Measurements from ENCODE around the gene SUPT16H. TPM values are rescaled to one million over a fixed set of nuclear protein-coding genes. Genes with fewer than 3 reads are reported as not detected.

SUPT16H gene
- total and polyA plus RNA-seq, 2 experiments from 2014 or later = 187 to 268 TPM

DNA sequence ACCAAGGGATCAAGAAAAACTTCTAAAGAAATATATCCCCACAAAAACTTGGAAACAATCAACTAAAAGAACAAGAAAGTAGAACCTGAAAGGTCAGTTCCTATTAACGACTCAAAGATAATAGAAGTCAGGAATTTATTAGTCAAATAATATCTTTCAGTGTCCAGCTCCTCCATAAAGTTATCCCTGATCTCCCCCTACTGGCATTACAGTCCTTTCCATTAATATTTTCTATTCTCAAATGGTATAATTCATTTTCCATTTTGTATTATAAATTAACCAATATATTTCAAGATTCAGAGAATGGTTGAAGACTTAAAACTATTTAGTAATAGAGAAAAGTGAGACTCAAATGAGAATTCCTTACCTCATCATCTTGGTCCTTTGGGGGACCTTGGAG is 11.6 kb upstream of the SUPT16H start:
- Histone ChIP-seq H3K4me2 (no peak overlapping the region), H3K36me3 (ENCODE audit: insufficient read depth) (peaks cover 96% of the 10 kb centered on the region)

DNA sequence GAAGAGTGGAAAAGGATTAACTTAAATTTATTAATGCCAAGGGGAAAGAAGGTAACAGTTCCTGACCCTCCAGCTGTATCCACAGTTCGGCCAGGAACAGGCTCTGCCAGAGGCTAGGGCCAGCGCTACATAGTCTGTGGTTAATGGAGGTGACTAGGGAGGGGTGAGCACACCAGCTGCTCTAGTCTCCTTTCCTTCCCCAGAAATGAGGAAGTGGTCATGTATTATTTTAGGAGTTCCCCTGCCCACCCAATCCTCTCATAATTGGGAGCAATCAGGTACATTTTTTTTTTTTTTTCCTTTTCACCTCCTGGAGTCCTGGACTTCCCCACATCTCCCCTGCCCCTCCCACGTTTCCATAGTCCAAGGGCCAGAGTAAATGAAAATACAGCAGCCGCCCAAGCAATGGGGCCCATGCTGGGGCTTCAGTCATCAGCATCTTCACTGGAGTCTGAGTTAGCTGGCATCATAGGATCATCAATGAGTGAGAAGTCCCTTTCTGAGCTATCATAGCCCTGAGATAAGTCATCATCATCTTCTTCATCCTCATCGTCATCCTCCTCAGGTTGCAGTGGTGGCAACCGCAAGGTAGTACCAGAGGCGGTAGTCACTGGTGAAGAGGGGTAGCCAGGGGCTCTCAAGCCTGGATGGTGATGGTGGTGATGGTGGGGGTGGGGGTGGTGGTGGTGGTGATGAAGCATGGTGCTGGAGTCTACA is 1.5 kb upstream of the SUPT16H start:
- Histone ChIP-seq H3K4me1 (ENCODE audit: insufficient read depth) (peaks cover 3% of the 10 kb centered on the region; the same call in 1 of the 2 replicates), H3K9me2 (ENCODE audit: insufficient read depth) (no peaks in the 10 kb centered on the region), H3K4me2 (peak overlapping the region; percentile 81), H3K4me3 (peak overlapping the region; percentile 87), H3K79me2 (replicated peaks; ENCODE audit: insufficient read depth) (peaks cover 34% of the 10 kb centered on the region), H4K20me1 (replicated peaks; ENCODE audit: insufficient read depth) (peaks cover 7% of the 10 kb centered on the region), H3K27ac (ENCODE audit: low read depth) (peak overlapping the region; percentile 91), H3F3A (replicated peaks; ENCODE audit: low read depth) (peaks cover 14% of the 10 kb centered on the region), H3K36me3 (ENCODE audit: insufficient read depth) (peaks cover 26% of the 10 kb centered on the region), H2AFZ (no peak overlapping the region), H3K27me3 (ENCODE audit: insufficient read depth) (no peaks in the 10 kb centered on the region)
- Mint-ChIP-seq H3K9me3 (no peaks in the 10 kb centered on the region), H3K27me3 (ENCODE audit: insufficient read depth, low read depth, poor library complexity) (peaks cover 16% of the 10 kb centered on the region), H3K36me3 (ENCODE audit: low read depth) (peaks cover 58% of the 10 kb centered on the region), H3K4me1 (peaks cover 10% of the 10 kb centered on the region), H3K4me3 (peak overlapping the region; percentile 97), H3K27ac (peak overlapping the region; percentile 100; the same call in 1 of the 2 replicates)
- DNase-seq (ENCODE audit: low spot score) (no peak), ATAC-seq (no peak; the same call in 2 of the 3 replicates)
- TF ChIP-seq, protein P1, sequence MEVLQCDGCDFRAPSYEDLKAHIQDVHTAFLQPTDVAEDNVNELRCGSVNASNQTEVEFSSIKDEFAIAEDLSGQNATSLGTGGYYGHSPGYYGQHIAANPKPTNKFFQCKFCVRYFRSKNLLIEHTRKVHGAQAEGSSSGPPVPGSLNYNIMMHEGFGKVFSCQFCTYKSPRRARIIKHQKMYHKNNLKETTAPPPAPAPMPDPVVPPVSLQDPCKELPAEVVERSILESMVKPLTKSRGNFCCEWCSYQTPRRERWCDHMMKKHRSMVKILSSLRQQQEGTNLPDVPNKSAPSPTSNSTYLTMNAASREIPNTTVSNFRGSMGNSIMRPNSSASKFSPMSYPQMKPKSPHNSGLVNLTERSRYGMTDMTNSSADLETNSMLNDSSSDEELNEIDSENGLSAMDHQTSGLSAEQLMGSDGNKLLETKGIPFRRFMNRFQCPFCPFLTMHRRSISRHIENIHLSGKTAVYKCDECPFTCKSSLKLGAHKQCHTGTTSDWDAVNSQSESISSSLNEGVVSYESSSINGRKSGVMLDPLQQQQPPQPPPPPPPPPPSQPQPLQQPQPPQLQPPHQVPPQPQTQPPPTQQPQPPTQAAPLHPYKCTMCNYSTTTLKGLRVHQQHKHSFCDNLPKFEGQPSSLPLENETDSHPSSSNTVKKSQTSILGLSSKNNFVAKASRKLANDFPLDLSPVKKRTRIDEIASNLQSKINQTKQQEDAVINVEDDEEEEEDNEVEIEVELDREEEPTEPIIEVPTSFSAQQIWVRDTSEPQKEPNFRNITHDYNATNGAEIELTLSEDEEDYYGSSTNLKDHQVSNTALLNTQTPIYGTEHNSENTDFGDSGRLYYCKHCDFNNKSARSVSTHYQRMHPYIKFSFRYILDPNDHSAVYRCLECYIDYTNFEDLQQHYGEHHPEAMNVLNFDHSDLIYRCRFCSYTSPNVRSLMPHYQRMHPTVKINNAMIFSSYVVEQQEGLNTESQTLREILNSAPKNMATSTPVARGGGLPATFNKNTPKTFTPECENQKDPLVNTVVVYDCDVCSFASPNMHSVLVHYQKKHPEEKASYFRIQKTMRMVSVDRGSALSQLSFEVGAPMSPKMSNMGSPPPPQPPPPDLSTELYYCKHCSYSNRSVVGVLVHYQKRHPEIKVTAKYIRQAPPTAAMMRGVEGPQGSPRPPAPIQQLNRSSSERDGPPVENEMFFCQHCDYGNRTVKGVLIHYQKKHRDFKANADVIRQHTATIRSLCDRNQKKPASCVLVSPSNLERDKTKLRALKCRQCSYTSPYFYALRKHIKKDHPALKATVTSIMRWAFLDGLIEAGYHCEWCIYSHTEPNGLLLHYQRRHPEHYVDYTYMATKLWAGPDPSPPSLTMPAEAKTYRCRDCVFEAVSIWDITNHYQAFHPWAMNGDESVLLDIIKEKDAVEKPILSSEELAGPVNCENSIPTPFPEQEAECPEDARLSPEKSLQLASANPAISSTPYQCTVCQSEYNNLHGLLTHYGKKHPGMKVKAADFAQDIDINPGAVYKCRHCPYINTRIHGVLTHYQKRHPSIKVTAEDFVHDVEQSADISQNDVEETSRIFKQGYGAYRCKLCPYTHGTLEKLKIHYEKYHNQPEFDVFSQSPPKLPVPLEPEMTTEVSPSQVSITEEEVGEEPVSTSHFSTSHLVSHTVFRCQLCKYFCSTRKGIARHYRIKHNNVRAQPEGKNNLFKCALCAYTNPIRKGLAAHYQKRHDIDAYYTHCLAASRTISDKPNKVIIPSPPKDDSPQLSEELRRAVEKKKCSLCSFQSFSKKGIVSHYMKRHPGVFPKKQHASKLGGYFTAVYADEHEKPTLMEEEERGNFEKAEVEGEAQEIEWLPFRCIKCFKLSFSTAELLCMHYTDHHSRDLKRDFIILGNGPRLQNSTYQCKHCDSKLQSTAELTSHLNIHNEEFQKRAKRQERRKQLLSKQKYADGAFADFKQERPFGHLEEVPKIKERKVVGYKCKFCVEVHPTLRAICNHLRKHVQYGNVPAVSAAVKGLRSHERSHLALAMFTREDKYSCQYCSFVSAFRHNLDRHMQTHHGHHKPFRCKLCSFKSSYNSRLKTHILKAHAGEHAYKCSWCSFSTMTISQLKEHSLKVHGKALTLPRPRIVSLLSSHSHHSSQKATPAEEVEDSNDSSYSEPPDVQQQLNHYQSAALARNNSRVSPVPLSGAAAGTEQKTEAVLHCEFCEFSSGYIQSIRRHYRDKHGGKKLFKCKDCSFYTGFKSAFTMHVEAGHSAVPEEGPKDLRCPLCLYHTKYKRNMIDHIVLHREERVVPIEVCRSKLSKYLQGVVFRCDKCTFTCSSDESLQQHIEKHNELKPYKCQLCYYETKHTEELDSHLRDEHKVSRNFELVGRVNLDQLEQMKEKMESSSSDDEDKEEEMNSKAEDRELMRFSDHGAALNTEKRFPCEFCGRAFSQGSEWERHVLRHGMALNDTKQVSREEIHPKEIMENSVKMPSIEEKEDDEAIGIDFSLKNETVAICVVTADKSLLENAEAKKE (CRISPR knock-in tag; IDR thresholded peaks at IDR 0.05) = no peak
- TF ChIP-seq JUNB (IDR thresholded peaks at IDR 0.05; ENCODE audit: unreplicated experiment) (no peak), ZNF114 (CRISPR knock-in tag; IDR thresholded peaks at IDR 0.05) (no peak), ZNF331 (CRISPR knock-in tag; IDR thresholded peaks at IDR 0.05; ENCODE audit: low read depth) (no peak)
- TF ChIP-seq, protein P2, sequence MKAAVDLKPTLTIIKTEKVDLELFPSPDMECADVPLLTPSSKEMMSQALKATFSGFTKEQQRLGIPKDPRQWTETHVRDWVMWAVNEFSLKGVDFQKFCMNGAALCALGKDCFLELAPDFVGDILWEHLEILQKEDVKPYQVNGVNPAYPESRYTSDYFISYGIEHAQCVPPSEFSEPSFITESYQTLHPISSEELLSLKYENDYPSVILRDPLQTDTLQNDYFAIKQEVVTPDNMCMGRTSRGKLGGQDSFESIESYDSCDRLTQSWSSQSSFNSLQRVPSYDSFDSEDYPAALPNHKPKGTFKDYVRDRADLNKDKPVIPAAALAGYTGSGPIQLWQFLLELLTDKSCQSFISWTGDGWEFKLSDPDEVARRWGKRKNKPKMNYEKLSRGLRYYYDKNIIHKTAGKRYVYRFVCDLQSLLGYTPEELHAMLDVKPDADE (IDR thresholded peaks at IDR 0.05) = no peak
- TF ChIP-seq, protein P3, sequence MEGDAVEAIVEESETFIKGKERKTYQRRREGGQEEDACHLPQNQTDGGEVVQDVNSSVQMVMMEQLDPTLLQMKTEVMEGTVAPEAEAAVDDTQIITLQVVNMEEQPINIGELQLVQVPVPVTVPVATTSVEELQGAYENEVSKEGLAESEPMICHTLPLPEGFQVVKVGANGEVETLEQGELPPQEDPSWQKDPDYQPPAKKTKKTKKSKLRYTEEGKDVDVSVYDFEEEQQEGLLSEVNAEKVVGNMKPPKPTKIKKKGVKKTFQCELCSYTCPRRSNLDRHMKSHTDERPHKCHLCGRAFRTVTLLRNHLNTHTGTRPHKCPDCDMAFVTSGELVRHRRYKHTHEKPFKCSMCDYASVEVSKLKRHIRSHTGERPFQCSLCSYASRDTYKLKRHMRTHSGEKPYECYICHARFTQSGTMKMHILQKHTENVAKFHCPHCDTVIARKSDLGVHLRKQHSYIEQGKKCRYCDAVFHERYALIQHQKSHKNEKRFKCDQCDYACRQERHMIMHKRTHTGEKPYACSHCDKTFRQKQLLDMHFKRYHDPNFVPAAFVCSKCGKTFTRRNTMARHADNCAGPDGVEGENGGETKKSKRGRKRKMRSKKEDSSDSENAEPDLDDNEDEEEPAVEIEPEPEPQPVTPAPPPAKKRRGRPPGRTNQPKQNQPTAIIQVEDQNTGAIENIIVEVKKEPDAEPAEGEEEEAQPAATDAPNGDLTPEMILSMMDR (conservative IDR thresholded peaks at IDR 0.05; ENCODE audit: low read depth in 2 of 2) = no peak

More for the DNA sequence above, 11.6 kb upstream of the SUPT16H start:
- Mint-ChIP-seq H3K4me1 (no peaks in the 10 kb centered on the region), H3K4me3 (no peak overlapping the region), H3K27ac (no peak overlapping the region), H3K36me3 (ENCODE audit: low read depth) (peaks cover 87% of the 10 kb centered on the region), H3K9me3 (no peaks in the 10 kb centered on the region), H3K27me3 (ENCODE audit: insufficient read depth, low read depth, poor library complexity) (no peaks in the 10 kb centered on the region)
- no peak overlapping the region for H3K27ac ChIP-seq (ENCODE audit: low read depth)
- TF ChIP-seq, protein P3 (conservative IDR thresholded peaks at IDR 0.05; ENCODE audit: low read depth in 2 of 2) = 0 out of 4 replicates have a peak, but pooled peaks of 1 of the 2 experiments have one; percentile 10
- no peak for TF ChIP-seq EZH2phosphoT487 (IDR thresholded peaks at IDR 0.05; ENCODE audit: unreplicated experiment)
- no peak for TF ChIP-seq ZNF114 (CRISPR knock-in tag; IDR thresholded peaks at IDR 0.05)
- no peaks in the 10 kb centered on the region for H3K4me1 ChIP-seq (ENCODE audit: insufficient read depth)
- H4K20me1 ChIP-seq (replicated peaks; ENCODE audit: insufficient read depth) = peaks cover 14% of the 10 kb centered on the region
- H3K9me2 ChIP-seq (ENCODE audit: insufficient read depth) = no peaks in the 10 kb centered on the region
- no peak for DNase-seq (ENCODE audit: low spot score)
- no peak overlapping the region for H2AFZ ChIP-seq
- H3K79me2 ChIP-seq (replicated peaks; ENCODE audit: insufficient read depth) = no peaks in the 10 kb centered on the region
- no peak overlapping the region for H3K4me3 ChIP-seq
- H3F3A ChIP-seq (replicated peaks; ENCODE audit: low read depth) = peaks cover 34% of the 10 kb centered on the region; the same call in 1 of the 2 replicates
- H3K27me3 ChIP-seq (ENCODE audit: insufficient read depth) = no peaks in the 10 kb centered on the region
- no peak for ATAC-seq

Data from GM23338 (cell line).